H1 (cell line): ENCODE measurements around the gene APOBEC3C.

ENCODE experiments used
- CHD2 ChIP-seq: IDR thresholded peaks from 2 replicates; pipeline ENCODE4 v1.6.1; 2012; ENCODE audit warnings: low read length, improper control_type of control experiment
- KDM5A ChIP-seq: fragments of 200-600 bp; IDR thresholded peaks from 2 replicates; pipeline ENCODE4 v1.7.1; 2012; ENCODE audit warnings: mild to moderate bottlenecking, low read length, inconsistent platforms, mixed read lengths
- RAD21 ChIP-seq, 2 experiments: IDR thresholded peaks in 1 of 2; conservative IDR thresholded peaks in 1 of 2; 2 replicates each; pipeline ENCODE4 v1.6.1; 2011; ENCODE audit warnings: low read depth in 2 of 2, low read length in 2 of 2, improper control_type of control experiment in 1 of 2, inconsistent platforms in 1 of 2, mild to moderate bottlenecking in 1 of 2, moderate library complexity in 1 of 2

GRCh38 chr22:39010946-39011345, 3.1 kb upstream of the APOBEC3C start:
- no peak for TF ChIP-seq RAD21 (IDR thresholded peaks at IDR 0.05 in 1 of 2, conservative IDR thresholded peaks at IDR 0.05 in 1 of 2; ENCODE audit: low read depth in 2 of 2, low read length in 2 of 2)
- no peak for TF ChIP-seq KDM5A
- no peak for TF ChIP-seq CHD2
